GM13976 (cell line): ENCODE measurements around the gene OR51G1.

Experiments used
- DNase-seq: peaks from one replicate; pipeline ENCODE4 v3.0.0; 2012; ENCODE audit warnings: low spot score
- CTCF ChIP-seq: IDR thresholded peaks from 2 replicates; pipeline ENCODE4 v1.5.1; 2012; ENCODE audit warnings: borderline replicate concordance, mild to moderate bottlenecking; ENCODE audit not compliant: insufficient read depth; ENCODE audit errors: extremely low read depth, missing control alignments, control extremely low read depth
- in situ Hi-C: fragments of 300-500 bp; cut with MboI; formaldehyde crosslinking; loops from one replicate; pipeline ENCODE4 v1.12.0; 2022; ENCODE audit warnings: low sequenced_read_pairs, mixed read lengths, inconsistent platforms; ENCODE audit not compliant: unreplicated experiment

OR51G1 gene

GRCh38 chr11:4881860-4882500 is 42.2 kb downstream of the OR51G1 start, which contains the start of gene OR51T1:
TSS of gene OR51T1 (plus strand) at chr11:4881900. CDS start at chr11:4881900, 0 bp downstream.
- in situ Hi-C loops: no loop called here
- no peak for DNase-seq
- TF ChIP-seq CTCF: no peak

- DNase-seq: no peak
- TF ChIP-seq CTCF: no peak
- in situ Hi-C loops: no loop called here
Observed at GRCh38 chr11:4881188-4881587, 43.0 kb downstream of the OR51G1 start.
